Stimulated activated CD4-positive, alpha-beta T cell treated with anti-CD3 and anti-CD28 coated beads, Interleukin-4, amount 100 ng/mL, for 48 hours (primary cell): ENCODE measurements around the gene MILR1.
"Not testable (repeated sequence)": the region's sequence is repeated elsewhere in the genome, so short reads cannot be mapped to it uniquely, and the experiment has no call there.

Experiments
- DNase-seq, 2 donors: peaks; one replicate each; pipeline ENCODE4 v3.0.0-alpha.2; 2020; ENCODE audit warnings: low read depth in 2 of 2

Gene MILR1

GRCh38 chr17:64426596-64426995 is 22.3 kb upstream of the MILR1 start:
- no peak for DNase-seq

- no peak for DNase-seq
Observed at GRCh38 chr17:64428406-64428805, 20.5 kb upstream of the MILR1 start.

GRCh38 chr17:64430036-64430435 is 18.9 kb upstream of the MILR1 start:
- not testable (repeated sequence) for DNase-seq

- DNase-seq = no peak
Observed at GRCh38 chr17:64431534-64431933, 17.4 kb upstream of the MILR1 start.

- DNase-seq = no peak
Observed at GRCh38 chr17:64437944-64438525, 10.9 kb upstream of the MILR1 start.

GRCh38 chr17:64439521-64439920 is 9.4 kb upstream of the MILR1 start:
- DNase-seq = not testable (repeated sequence)

- DNase-seq = no peak
Observed at GRCh38 chr17:64439956-64440355, 9.0 kb upstream of the MILR1 start.

- no peak for DNase-seq
Observed at GRCh38 chr17:64441772-64442540, 7.0 kb upstream of the MILR1 start.

- DNase-seq = no peak
Observed at GRCh38 chr17:64442541-64442971, 6.4 kb upstream of the MILR1 start.

GRCh38 chr17:64443086-64443760 is 5.7 kb upstream of the MILR1 start:
- DNase-seq = no peak

GRCh38 chr17:64447526-64447925 is 1.4 kb upstream of the MILR1 start:
- DNase-seq = no peak

GRCh38 chr17:64449545-64449944 is 630 bp downstream of the MILR1 start:
- DNase-seq = no peak

- no peak for DNase-seq
Observed at GRCh38 chr17:64455993-64456885, 7.3 kb downstream of the MILR1 start.

- DNase-seq = no peak
Observed at GRCh38 chr17:64457156-64457555, 8.2 kb downstream of the MILR1 start.

- DNase-seq = no peak
Observed at GRCh38 chr17:64458756-64459155, 9.8 kb downstream of the MILR1 start.

- DNase-seq = no peak
Observed at GRCh38 chr17:64459284-64459747, 10.4 kb downstream of the MILR1 start.

- not testable (repeated sequence) for DNase-seq
Observed at GRCh38 chr17:64459818-64460217, 10.9 kb downstream of the MILR1 start.

GRCh38 chr17:64460955-64461354 is 12.0 kb downstream of the MILR1 start:
- DNase-seq = no peak

GRCh38 chr17:64461788-64462187 is 12.9 kb downstream of the MILR1 start:
- no peak for DNase-seq

- no peak for DNase-seq
Observed at GRCh38 chr17:64466019-64466735, 17.3 kb downstream of the MILR1 start.

- DNase-seq = not testable (repeated sequence)
Observed at GRCh38 chr17:64466834-64467233, 17.9 kb downstream of the MILR1 start.
